ENCODE measurements around the gene ACACA. TPM values are rescaled to one million over a fixed set of nuclear protein-coding genes. Genes with fewer than 3 reads are reported as not detected.

ACACA gene
- total RNA-seq, 1 donor from 2014 or later, result 111 TPM

DNA sequence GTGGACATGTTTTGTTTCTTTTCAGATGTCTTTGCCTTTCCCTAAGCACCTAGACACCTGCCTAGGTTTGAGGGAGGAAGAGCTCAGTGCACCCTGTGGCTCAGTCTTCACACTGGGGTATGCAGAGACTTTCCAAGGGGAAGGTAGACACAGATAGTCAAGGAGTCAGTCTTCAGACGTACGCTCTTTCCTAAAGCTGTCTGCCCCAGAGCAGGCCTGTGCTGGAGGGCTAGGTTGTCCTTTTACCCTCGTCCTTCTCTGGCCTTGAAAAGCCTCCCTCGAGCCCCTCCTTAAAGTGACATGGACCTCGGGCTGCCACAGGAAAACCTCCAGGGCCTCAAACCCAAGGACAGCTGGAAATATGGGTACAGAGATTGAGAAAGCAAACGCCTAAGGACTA is 354.2 kb downstream of the ACACA start:
- Mint-ChIP-seq H3K27ac (no peak overlapping the region), H3K27me3 (no peaks in the 10 kb centered on the region), H3K9me3 (ENCODE audit: low read depth) (no peaks in the 10 kb centered on the region), H3K4me1 (ENCODE audit: low read depth) (peaks cover 1% of the 10 kb centered on the region), H3K36me3 (ENCODE audit: insufficient read depth) (peaks cover 20% of the 10 kb centered on the region), H3K4me3 (ENCODE audit: low read depth) (no peak overlapping the region)
- DNase-seq (ENCODE audit: low spot score, unreplicated experiment), result no peak
- TF ChIP-seq, protein P1, sequence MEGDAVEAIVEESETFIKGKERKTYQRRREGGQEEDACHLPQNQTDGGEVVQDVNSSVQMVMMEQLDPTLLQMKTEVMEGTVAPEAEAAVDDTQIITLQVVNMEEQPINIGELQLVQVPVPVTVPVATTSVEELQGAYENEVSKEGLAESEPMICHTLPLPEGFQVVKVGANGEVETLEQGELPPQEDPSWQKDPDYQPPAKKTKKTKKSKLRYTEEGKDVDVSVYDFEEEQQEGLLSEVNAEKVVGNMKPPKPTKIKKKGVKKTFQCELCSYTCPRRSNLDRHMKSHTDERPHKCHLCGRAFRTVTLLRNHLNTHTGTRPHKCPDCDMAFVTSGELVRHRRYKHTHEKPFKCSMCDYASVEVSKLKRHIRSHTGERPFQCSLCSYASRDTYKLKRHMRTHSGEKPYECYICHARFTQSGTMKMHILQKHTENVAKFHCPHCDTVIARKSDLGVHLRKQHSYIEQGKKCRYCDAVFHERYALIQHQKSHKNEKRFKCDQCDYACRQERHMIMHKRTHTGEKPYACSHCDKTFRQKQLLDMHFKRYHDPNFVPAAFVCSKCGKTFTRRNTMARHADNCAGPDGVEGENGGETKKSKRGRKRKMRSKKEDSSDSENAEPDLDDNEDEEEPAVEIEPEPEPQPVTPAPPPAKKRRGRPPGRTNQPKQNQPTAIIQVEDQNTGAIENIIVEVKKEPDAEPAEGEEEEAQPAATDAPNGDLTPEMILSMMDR (IDR thresholded peaks at IDR 0.05; ENCODE audit: unreplicated experiment), result no peak

DNA sequence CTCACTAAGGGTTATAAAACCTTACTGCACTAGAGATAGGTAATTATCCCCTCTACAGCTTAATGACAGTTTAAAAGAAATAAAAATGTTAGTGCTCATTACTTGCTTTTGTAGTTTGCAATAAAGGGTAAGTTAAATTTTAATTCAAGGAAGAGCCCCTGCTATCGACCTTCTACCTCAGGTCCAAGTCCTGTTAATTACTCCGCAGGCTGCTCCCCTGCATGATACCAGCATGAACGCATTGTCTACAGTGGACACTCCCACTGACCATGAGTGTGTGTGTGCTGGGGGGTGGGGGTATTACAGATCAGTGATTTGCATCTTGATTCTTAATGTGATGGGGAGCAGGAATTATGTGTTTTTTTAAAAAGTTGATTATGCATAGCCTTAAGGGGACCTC is 354.8 kb downstream of the ACACA start:
- no peak overlapping the region for H3K27ac Mint-ChIP-seq
- H3K4me1 Mint-ChIP-seq (ENCODE audit: low read depth), result peaks cover 1% of the 10 kb centered on the region
- no peaks in the 10 kb centered on the region for H3K9me3 Mint-ChIP-seq (ENCODE audit: low read depth)
- TF ChIP-seq, protein P1 (IDR thresholded peaks at IDR 0.05; ENCODE audit: unreplicated experiment), result no peak
- no peaks in the 10 kb centered on the region for H3K27me3 Mint-ChIP-seq
- peaks cover 17% of the 10 kb centered on the region for H3K36me3 Mint-ChIP-seq (ENCODE audit: insufficient read depth)
- no peak for DNase-seq (ENCODE audit: low spot score, unreplicated experiment)
- H3K4me3 Mint-ChIP-seq (ENCODE audit: low read depth), result no peak overlapping the region

DNA sequence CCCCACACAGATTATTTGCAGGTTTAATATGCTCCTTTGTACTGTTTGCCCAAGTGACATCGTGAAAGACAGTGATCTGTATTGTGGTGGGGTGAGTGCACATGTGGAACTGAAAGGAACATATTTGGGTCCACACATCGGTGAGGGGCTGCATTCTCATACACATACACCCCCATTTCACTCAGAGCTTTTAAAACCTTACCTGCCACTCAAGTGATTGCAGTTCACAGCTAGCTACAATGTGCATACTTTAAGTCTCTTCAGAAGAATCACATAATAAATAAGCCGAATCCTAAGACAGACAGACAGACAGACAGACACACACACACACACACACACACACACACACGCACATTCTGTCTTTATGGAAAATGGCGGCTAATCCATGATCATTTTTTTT is 355.3 kb downstream of the ACACA start:
- Mint-ChIP-seq H3K9me3 (ENCODE audit: low read depth) (no peaks in the 10 kb centered on the region), H3K4me3 (ENCODE audit: low read depth) (no peak overlapping the region), H3K27me3 (no peaks in the 10 kb centered on the region), H3K36me3 (ENCODE audit: insufficient read depth) (peaks cover 13% of the 10 kb centered on the region), H3K4me1 (ENCODE audit: low read depth) (peaks cover 1% of the 10 kb centered on the region), H3K27ac (no peak overlapping the region)
- no peak for DNase-seq (ENCODE audit: low spot score, unreplicated experiment)
- TF ChIP-seq, protein P1 (IDR thresholded peaks at IDR 0.05; ENCODE audit: unreplicated experiment), result no peak

DNA sequence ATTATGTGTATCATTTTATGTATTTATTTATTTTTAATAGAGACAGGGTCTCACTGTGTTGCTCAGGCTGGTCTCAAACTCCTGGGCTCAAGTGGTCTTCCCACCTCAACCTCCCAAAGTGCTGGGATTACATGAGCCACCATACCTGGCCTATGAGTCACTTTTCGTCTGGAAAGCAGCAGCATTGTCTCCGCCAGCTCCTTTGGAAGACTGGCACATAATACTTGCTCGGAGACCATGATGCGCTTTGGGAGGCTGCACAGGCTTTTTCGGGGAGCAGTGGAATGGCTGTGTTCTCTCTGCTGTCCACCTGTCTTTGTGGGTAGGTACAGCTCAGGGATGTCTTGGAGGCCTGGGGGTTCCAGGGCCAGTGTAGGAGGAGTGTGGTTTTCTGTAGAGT is 355.7 kb downstream of the ACACA start:
- Mint-ChIP-seq H3K36me3 (ENCODE audit: insufficient read depth) (peaks cover 8% of the 10 kb centered on the region), H3K4me1 (ENCODE audit: low read depth) (peaks cover 1% of the 10 kb centered on the region), H3K27ac (peak overlapping the region; percentile 24), H3K9me3 (ENCODE audit: low read depth) (no peaks in the 10 kb centered on the region), H3K4me3 (ENCODE audit: low read depth) (no peak overlapping the region), H3K27me3 (no peaks in the 10 kb centered on the region)
- TF ChIP-seq, protein P1 (IDR thresholded peaks at IDR 0.05; ENCODE audit: unreplicated experiment), result no peak
- no peak for DNase-seq (ENCODE audit: low spot score, unreplicated experiment)

DNA sequence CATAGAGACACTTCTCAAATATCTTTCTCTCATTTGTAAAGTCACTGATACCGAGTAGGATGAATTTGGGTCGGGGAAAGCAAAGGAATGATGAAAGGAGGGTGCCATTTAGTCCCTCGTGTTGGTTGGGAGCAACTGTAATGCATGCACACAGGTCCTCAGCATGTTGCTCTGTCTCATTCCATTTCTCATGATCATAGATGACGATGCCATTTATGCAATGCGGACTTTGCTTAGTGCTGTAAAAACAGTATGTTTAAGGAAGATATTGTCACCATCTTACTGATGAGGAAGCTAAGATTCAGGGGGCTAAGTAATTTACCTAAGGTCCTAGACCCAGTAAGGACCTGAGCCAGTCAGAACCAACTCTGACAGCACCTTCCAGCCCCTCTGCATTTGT is 357.8 kb downstream of the ACACA start:
- no peak for DNase-seq (ENCODE audit: low spot score, unreplicated experiment)
- no peaks in the 10 kb centered on the region for H3K9me3 Mint-ChIP-seq (ENCODE audit: low read depth)
- H3K4me1 Mint-ChIP-seq (ENCODE audit: low read depth), result peaks cover 11% of the 10 kb centered on the region
- no peak overlapping the region for H3K4me3 Mint-ChIP-seq (ENCODE audit: low read depth)
- TF ChIP-seq, protein P1 (IDR thresholded peaks at IDR 0.05; ENCODE audit: unreplicated experiment), result no peak
- no peaks in the 10 kb centered on the region for H3K27me3 Mint-ChIP-seq
- H3K36me3 Mint-ChIP-seq (ENCODE audit: insufficient read depth), result peaks cover 4% of the 10 kb centered on the region
- H3K27ac Mint-ChIP-seq, result no peak overlapping the region
